Measurements from ENCODE around the gene BHLHA9. TPM values are rescaled to one million over a fixed set of nuclear protein-coding genes. Genes with fewer than 3 reads are reported as not detected.

Gene BHLHA9
- total RNA-seq, 2 donors from 2014 or later: not detected

DNA sequence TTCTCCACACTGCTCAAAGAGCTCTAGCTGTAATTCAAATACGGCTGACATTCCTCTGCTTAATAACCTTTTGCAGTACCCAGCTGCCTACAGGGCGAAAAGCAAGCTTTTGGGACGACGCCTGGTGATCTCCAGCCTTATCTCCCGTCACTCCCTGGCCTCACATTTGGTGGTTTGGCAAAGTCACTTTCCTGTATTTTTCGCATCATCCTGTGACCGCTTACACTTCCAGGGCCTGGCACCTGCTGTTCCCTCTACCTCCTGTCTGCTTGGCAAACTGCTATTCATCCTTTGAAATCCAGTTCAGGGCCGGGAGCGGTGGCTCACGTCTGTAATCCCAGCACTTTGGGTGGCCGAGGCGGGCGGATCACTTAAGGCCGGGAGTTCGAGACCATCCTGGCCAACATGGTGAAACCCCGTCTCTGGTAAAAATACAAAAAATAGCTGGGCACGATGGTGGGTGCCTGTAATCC, 2.7 kb upstream of the BHLHA9 start:
- ATAC-seq (ENCODE audit: insufficient number of reproducible peaks, low FRiP score, low read depth) (peak; percentile 15), DNase-seq (ENCODE audit: low spot score) (peak; percentile 11)
- Histone ChIP-seq H3K36me3 (no peaks in the 10 kb centered on the region), H3K27me3 (replicated peaks; ENCODE audit: insufficient read depth) (no peaks in the 10 kb centered on the region), H3K9me3 (no peaks in the 10 kb centered on the region), H3K27ac (peak overlapping the region; percentile 86 to 93), H3K4me1 (ENCODE audit: control insufficient read depth in 1 of 2, low read depth in 2 of 2) (peaks cover 7 to 19% of the 10 kb centered on the region in 2 donors), H3K4me3 (peak overlapping the region; percentile 84)
- TF ChIP-seq, protein P1, sequence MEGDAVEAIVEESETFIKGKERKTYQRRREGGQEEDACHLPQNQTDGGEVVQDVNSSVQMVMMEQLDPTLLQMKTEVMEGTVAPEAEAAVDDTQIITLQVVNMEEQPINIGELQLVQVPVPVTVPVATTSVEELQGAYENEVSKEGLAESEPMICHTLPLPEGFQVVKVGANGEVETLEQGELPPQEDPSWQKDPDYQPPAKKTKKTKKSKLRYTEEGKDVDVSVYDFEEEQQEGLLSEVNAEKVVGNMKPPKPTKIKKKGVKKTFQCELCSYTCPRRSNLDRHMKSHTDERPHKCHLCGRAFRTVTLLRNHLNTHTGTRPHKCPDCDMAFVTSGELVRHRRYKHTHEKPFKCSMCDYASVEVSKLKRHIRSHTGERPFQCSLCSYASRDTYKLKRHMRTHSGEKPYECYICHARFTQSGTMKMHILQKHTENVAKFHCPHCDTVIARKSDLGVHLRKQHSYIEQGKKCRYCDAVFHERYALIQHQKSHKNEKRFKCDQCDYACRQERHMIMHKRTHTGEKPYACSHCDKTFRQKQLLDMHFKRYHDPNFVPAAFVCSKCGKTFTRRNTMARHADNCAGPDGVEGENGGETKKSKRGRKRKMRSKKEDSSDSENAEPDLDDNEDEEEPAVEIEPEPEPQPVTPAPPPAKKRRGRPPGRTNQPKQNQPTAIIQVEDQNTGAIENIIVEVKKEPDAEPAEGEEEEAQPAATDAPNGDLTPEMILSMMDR (IDR thresholded peaks at IDR 0.05): no peak

DNA sequence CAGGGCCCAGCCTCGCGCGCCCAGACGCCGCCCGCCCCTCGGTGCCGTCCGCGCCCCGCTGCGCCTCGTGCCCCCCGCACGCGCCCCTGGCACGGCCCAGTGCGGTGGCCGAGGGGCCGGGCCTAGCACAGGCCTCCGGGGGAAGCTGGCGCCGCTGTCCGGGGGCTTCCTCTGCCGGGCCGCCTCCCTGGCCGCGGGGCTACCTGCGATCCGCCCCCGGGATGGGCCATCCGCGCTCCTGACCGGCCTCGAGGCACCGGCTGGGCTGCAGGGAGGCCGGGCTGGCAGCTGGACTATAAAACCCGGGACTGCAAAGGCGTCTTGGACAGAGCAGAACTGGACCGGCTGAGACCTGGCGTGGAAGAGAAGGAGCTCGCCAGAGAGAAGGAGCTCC, 783 bp downstream of the BHLHA9 start:
- Histone ChIP-seq H3K27ac (no peak overlapping the region), H3K27me3 (replicated peaks; ENCODE audit: insufficient read depth) (no peaks in the 10 kb centered on the region), H3K4me1 (ENCODE audit: control insufficient read depth in 1 of 2, low read depth in 2 of 2) (peaks cover 7 to 19% of the 10 kb centered on the region in 2 donors), H3K9me3 (no peaks in the 10 kb centered on the region), H3K36me3 (no peaks in the 10 kb centered on the region), H3K4me3 (no peak overlapping the region)
- TF ChIP-seq, protein P1 (IDR thresholded peaks at IDR 0.05): no peak
- no peak for DNase-seq (ENCODE audit: low spot score)
- ATAC-seq (ENCODE audit: insufficient number of reproducible peaks, low FRiP score, low read depth): no peak

DNA sequence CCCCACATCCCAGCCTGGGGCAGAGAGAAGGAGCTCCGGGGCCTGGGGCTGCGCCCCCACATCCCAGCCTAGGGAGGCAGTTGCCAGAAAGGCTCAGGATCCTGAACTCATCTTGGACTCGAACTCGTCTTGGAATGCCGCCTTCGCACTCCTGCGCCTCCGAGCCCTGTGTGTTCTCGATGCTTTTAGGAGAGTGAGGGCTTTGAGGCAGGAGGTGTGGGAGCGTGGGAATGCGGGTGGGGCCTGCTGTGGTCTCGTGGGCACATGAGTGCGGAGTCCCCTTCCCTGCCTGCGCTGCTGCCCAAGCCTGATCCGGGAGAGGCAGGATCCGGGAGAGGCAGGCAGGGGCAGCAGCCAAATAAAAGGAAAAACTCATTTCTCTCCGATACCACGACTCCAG, 1.2 kb downstream of the BHLHA9 start:
- H3K27me3 ChIP-seq (replicated peaks; ENCODE audit: insufficient read depth): no peaks in the 10 kb centered on the region
- no peak overlapping the region for H3K27ac ChIP-seq
- H3K9me3 ChIP-seq: no peaks in the 10 kb centered on the region
- TF ChIP-seq, protein P1 (IDR thresholded peaks at IDR 0.05): no peak
- ATAC-seq (ENCODE audit: insufficient number of reproducible peaks, low FRiP score, low read depth) (no peak), DNase-seq (ENCODE audit: low spot score) (no peak)
- no peak overlapping the region for H3K4me3 ChIP-seq
- no peaks in the 10 kb centered on the region for H3K36me3 ChIP-seq
- H3K4me1 ChIP-seq (ENCODE audit: control insufficient read depth in 1 of 2, low read depth in 2 of 2): peaks cover 7 to 19% of the 10 kb centered on the region in 2 donors

DNA sequence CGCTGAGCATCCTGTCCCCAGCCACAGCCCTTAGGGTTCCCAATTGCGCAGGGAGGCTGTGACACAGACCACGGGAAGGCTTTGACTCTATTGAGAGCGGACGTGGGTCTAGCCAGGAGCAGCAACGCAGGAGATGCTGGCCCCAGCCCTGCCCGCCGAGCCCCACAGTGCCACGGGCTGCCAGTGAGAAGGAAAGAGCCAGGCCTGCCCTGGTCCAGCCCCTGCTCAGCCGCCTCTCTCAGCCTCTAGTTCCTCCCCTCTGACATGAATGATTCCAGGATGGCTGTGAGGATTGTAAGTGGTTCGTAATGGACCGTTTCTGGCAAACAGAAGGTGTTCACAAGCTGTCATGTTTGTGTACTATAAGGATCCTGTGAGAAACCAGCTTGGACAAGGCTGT, 2.5 kb downstream of the BHLHA9 start:
- no peaks in the 10 kb centered on the region for H3K27me3 ChIP-seq (replicated peaks; ENCODE audit: insufficient read depth)
- H3K27ac ChIP-seq: no peak overlapping the region
- ATAC-seq (ENCODE audit: insufficient number of reproducible peaks, low FRiP score, low read depth): no peak
- H3K36me3 ChIP-seq: no peaks in the 10 kb centered on the region
- H3K9me3 ChIP-seq: no peaks in the 10 kb centered on the region
- no peak overlapping the region for H3K4me3 ChIP-seq
- peaks cover 7 to 14% of the 10 kb centered on the region in 2 donors for H3K4me1 ChIP-seq (ENCODE audit: control insufficient read depth in 1 of 2, low read depth in 2 of 2)
- TF ChIP-seq, protein P1 (IDR thresholded peaks at IDR 0.05): no peak
- no peak for DNase-seq (ENCODE audit: low spot score)

DNA sequence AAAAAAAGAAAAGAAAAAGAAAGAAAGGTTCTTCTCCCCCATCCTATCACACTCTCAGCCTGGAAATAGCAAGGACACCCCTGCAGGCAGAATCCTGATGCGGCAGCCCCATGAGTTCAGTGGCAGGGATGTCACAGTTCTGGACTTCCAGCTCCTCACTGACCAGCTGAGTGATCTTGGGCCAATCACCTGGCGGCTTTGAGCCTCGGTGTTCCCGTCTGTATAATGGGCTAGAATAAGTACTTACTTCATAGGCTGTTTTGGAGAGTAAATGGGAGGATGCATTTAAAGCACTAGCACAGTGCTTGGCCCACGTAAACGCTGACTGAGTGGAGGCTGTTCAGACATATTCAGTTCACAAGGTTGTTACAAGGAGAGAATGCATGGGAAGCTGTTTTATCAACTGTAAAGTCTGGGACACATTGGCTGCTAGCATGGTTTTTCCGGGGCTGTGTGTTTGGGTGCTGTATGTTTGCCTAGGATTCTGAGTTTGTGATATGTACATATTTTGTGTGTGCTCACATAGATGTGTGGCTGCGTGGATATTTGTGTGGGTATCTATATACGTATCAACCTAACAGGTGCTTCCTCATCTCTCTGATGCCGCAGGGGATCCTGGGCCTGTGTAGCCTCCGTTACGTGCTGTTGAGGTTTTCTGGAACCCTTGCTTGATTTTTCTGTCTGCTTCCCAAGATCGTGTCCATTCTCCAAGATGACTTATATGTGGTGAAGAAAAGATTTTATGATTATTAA, 3.4 kb downstream of the BHLHA9 start:
- Histone ChIP-seq H3K4me1 (ENCODE audit: control insufficient read depth in 1 of 2, low read depth in 2 of 2) (peaks cover 7 to 16% of the 10 kb centered on the region in 2 donors), H3K36me3 (no peaks in the 10 kb centered on the region), H3K9me3 (no peaks in the 10 kb centered on the region), H3K27me3 (replicated peaks; ENCODE audit: insufficient read depth) (no peaks in the 10 kb centered on the region), H3K27ac (no peak overlapping the region), H3K4me3 (no peak overlapping the region)
- ATAC-seq (ENCODE audit: insufficient number of reproducible peaks, low FRiP score, low read depth) (no peak), DNase-seq (ENCODE audit: low spot score) (no peak)
- TF ChIP-seq, protein P1 (IDR thresholded peaks at IDR 0.05): no peak

All from thoracic aorta (tissue), 2 donors.